GM19452 (cell line): Measurements from ENCODE around the gene OR1F1.

Source experiments
- ATAC-seq: cut with Tn5 transposase; IDR thresholded peaks from one replicate; pipeline ENCODE4 v1.9.1; 2021; ENCODE audit not compliant: unreplicated experiment

Gene OR1F1

GRCh38 chr16:3246876-3247275 is 58.9 kb downstream of the OR1F1 start:
- no peak for ATAC-seq

GRCh38 chr16:3248596-3248995 is 60.6 kb downstream of the OR1F1 start:
- no peak for ATAC-seq

GRCh38 chr16:3249020-3249419 is 61.0 kb downstream of the OR1F1 start:
- no peak for ATAC-seq

GRCh38 chr16:3249451-3249850 is 61.4 kb downstream of the OR1F1 start:
- ATAC-seq: no peak

- ATAC-seq: no peak
Observed at GRCh38 chr16:3252967-3253366, 65.0 kb downstream of the OR1F1 start.

GRCh38 chr16:3254309-3254708 is 66.3 kb downstream of the OR1F1 start:
- ATAC-seq: no peak
